Activated naive CD4-positive, alpha-beta T cell treated with anti-CD3 and anti-CD28 coated beads for 36 hours (primary cell): ENCODE measurements around the gene MAML3. TPM values are rescaled to one million over a fixed set of nuclear protein-coding genes. Genes with fewer than 3 reads are reported as not detected.

Experiments
- CTCF ChIA-PET: fragments of 350-600 bp; sonication (Branson Sonifier 250); formaldehyde crosslinking; loops from one replicate; lab custom pipeline; 2021; ENCODE audit warnings: antibody characterized with exemption; lab: Charles Lee
- DNase-seq: peaks from one replicate; pipeline ENCODE4 v3.0.0-alpha.2; 2020
- H3K27ac Mint-ChIP-seq: one replicate; pipeline ENCODE4 v1.8.0; 2021; ENCODE audit warnings: mild to moderate bottlenecking, mixed read lengths
- H3K27me3 Mint-ChIP-seq: one replicate; pipeline ENCODE4 v1.8.0; 2021; ENCODE audit warnings: low read depth, mixed read lengths
- H3K36me3 Mint-ChIP-seq: one replicate; pipeline ENCODE4 v1.8.0; 2021; ENCODE audit warnings: low read depth, mixed read lengths
- H3K4me1 Mint-ChIP-seq: one replicate; pipeline ENCODE4 v1.8.0; 2021; ENCODE audit warnings: low read depth, mixed read lengths
- H3K4me3 Mint-ChIP-seq: one replicate; pipeline ENCODE4 v1.8.0; 2021; ENCODE audit warnings: mild to moderate bottlenecking, moderate library complexity, mixed read lengths
- H3K9me3 Mint-ChIP-seq: one replicate; pipeline ENCODE4 v1.8.0; 2021; ENCODE audit warnings: mixed read lengths
- intact Hi-C: fragments of 100-400 bp; cut with micrococcal nuclease; formaldehyde crosslinking; loops from one replicate; pipeline ENCODE4 v1.15.1; 2023
- total RNA-seq, 2 experiments: library from RNA; stranded (reverse); gene quantifications; one replicate each; pipeline ENCODE4 v1.2.3, GENCODE V29; 2021

Gene MAML3
- total RNA-seq, 2 experiments from 2014 or later = 0.52 to 0.76 TPM

- Mint-ChIP-seq H3K4me1 (peaks cover 26% of the 10 kb centered on the region), H3K27me3 (peaks cover 2% of the 10 kb centered on the region)
- CTCF ChIA-PET = no interaction called here
Observed at GRCh38 chr4:140046543-140046942, 107.4 kb downstream of the MAML3 start.

GRCh38 chr4:140046016-140046415 is 108.0 kb downstream of the MAML3 start:
- intact Hi-C loops = loop anchor here (5.0 kb wide), 1 partner anchor 144 kb away; no protein-coding TSS in a partner anchor
- no peak for DNase-seq
- H3K27me3 Mint-ChIP-seq = peaks cover 2% of the 10 kb centered on the region
- H3K9me3 Mint-ChIP-seq = no peaks in the 10 kb centered on the region
- peaks cover 26% of the 10 kb centered on the region for H3K4me1 Mint-ChIP-seq
- no peak overlapping the region for H3K4me3 Mint-ChIP-seq
- H3K36me3 Mint-ChIP-seq = no peaks in the 10 kb centered on the region
- no peak overlapping the region for H3K27ac Mint-ChIP-seq
- CTCF ChIA-PET = no interaction called here

More at GRCh38 chr4:140046543-140046942, 107.4 kb downstream of the MAML3 start:
- Mint-ChIP-seq H3K27ac (no peak overlapping the region), H3K4me3 (no peak overlapping the region), H3K9me3 (no peaks in the 10 kb centered on the region), H3K36me3 (no peaks in the 10 kb centered on the region)
- intact Hi-C loops = loop anchor here (5.0 kb wide), 1 partner anchor 144 kb away; no protein-coding TSS in a partner anchor
- no peak for DNase-seq

- intact Hi-C loops = no loop called here
- H3K9me3 Mint-ChIP-seq = no peaks in the 10 kb centered on the region
- H3K36me3 Mint-ChIP-seq = no peaks in the 10 kb centered on the region
- H3K27ac Mint-ChIP-seq = no peak overlapping the region
- CTCF ChIA-PET = no interaction called here
- peaks cover 2% of the 10 kb centered on the region for H3K27me3 Mint-ChIP-seq
- DNase-seq = no peak
- no peak overlapping the region for H3K4me3 Mint-ChIP-seq
- peaks cover 16% of the 10 kb centered on the region for H3K4me1 Mint-ChIP-seq
Observed at GRCh38 chr4:140044337-140044902, 109.6 kb downstream of the MAML3 start.

GRCh38 chr4:140042634-140043033 is 111.3 kb downstream of the MAML3 start:
- Mint-ChIP-seq H3K9me3 (no peaks in the 10 kb centered on the region), H3K4me3 (no peak overlapping the region), H3K4me1 (peaks cover 9% of the 10 kb centered on the region), H3K27me3 (peaks cover 2% of the 10 kb centered on the region), H3K36me3 (no peaks in the 10 kb centered on the region), H3K27ac (no peak overlapping the region)
- DNase-seq = no peak
- intact Hi-C loops = no loop called here
- CTCF ChIA-PET = no interaction called here

- no peak overlapping the region for H3K27ac Mint-ChIP-seq
- H3K9me3 Mint-ChIP-seq = no peaks in the 10 kb centered on the region
- H3K27me3 Mint-ChIP-seq = peaks cover under 1% of the 10 kb centered on the region
- no peak overlapping the region for H3K4me3 Mint-ChIP-seq
- intact Hi-C loops = no loop called here
- DNase-seq = no peak
- CTCF ChIA-PET = interaction anchor here (1.2 kb wide), 1 partner anchor 8 kb away, joined by 3 read pairs; no protein-coding TSS in a partner anchor
- no peaks in the 10 kb centered on the region for H3K36me3 Mint-ChIP-seq
- H3K4me1 Mint-ChIP-seq = peaks cover 11% of the 10 kb centered on the region
Observed at GRCh38 chr4:140038031-140038533, 115.9 kb downstream of the MAML3 start.

- Mint-ChIP-seq H3K36me3 (no peaks in the 10 kb centered on the region), H3K4me3 (no peak overlapping the region), H3K9me3 (no peaks in the 10 kb centered on the region), H3K27ac (no peak overlapping the region), H3K27me3 (peaks cover 5% of the 10 kb centered on the region), H3K4me1 (peaks cover 8% of the 10 kb centered on the region)
- DNase-seq = no peak
- intact Hi-C loops = no loop called here
- CTCF ChIA-PET = interaction anchor here (0.7 to 1.2 kb wide), 2 partner anchors 8 to 83 kb away, joined by 3 read pairs; no protein-coding TSS in a partner anchor
Observed at GRCh38 chr4:140037353-140038030, 116.5 kb downstream of the MAML3 start.

- Mint-ChIP-seq H3K4me1 (no peaks in the 10 kb centered on the region), H3K27me3 (peaks cover 5% of the 10 kb centered on the region), H3K27ac (no peak overlapping the region), H3K4me3 (no peak overlapping the region), H3K36me3 (no peaks in the 10 kb centered on the region), H3K9me3 (no peaks in the 10 kb centered on the region)
- no peak for DNase-seq
- CTCF ChIA-PET = no interaction called here
- intact Hi-C loops = no loop called here
Observed at GRCh38 chr4:140031706-140032105, 122.3 kb downstream of the MAML3 start.

GRCh38 chr4:140031061-140031460 is 122.9 kb downstream of the MAML3 start:
- intact Hi-C loops = no loop called here

GRCh38 chr4:140028676-140029517 is 125.1 kb downstream of the MAML3 start:
- Mint-ChIP-seq H3K9me3 (no peaks in the 10 kb centered on the region), H3K27me3 (peaks cover 5% of the 10 kb centered on the region), H3K4me3 (no peak overlapping the region), H3K27ac (no peak overlapping the region), H3K4me1 (no peaks in the 10 kb centered on the region), H3K36me3 (no peaks in the 10 kb centered on the region)
- no peak for DNase-seq
- intact Hi-C loops = no loop called here
- CTCF ChIA-PET = interaction anchor here (0.6 to 1.2 kb wide), 3 partner anchors 9 to 295 kb away, joined by 3 read pairs; no protein-coding TSS in a partner anchor

More at GRCh38 chr4:140031061-140031460, 122.9 kb downstream of the MAML3 start:
- H3K4me3 Mint-ChIP-seq = no peak overlapping the region
- no peaks in the 10 kb centered on the region for H3K4me1 Mint-ChIP-seq
- no peaks in the 10 kb centered on the region for H3K9me3 Mint-ChIP-seq
- no peak overlapping the region for H3K27ac Mint-ChIP-seq
- no peaks in the 10 kb centered on the region for H3K36me3 Mint-ChIP-seq
- peaks cover 5% of the 10 kb centered on the region for H3K27me3 Mint-ChIP-seq
- no peak for DNase-seq
- CTCF ChIA-PET = no interaction called here

GRCh38 chr4:140028101-140028500 is 125.9 kb downstream of the MAML3 start:
- intact Hi-C loops = no loop called here
- H3K27me3 Mint-ChIP-seq = peaks cover 4% of the 10 kb centered on the region
- no peak overlapping the region for H3K4me3 Mint-ChIP-seq
- no peaks in the 10 kb centered on the region for H3K4me1 Mint-ChIP-seq
- DNase-seq = no peak
- no peaks in the 10 kb centered on the region for H3K9me3 Mint-ChIP-seq
- CTCF ChIA-PET = interaction anchor here (1.0 kb wide), 1 partner anchor 294 kb away, joined by 3 read pairs; no protein-coding TSS in a partner anchor
- no peaks in the 10 kb centered on the region for H3K36me3 Mint-ChIP-seq
- no peak overlapping the region for H3K27ac Mint-ChIP-seq

- DNase-seq = no peak
- Mint-ChIP-seq H3K27ac (no peak overlapping the region), H3K27me3 (no peaks in the 10 kb centered on the region), H3K4me3 (no peak overlapping the region), H3K36me3 (no peaks in the 10 kb centered on the region), H3K4me1 (no peaks in the 10 kb centered on the region), H3K9me3 (no peaks in the 10 kb centered on the region)
- CTCF ChIA-PET = no interaction called here
- intact Hi-C loops = no loop called here
Observed at GRCh38 chr4:140027101-140027500, 126.9 kb downstream of the MAML3 start.

GRCh38 chr4:140025470-140025869 is 128.5 kb downstream of the MAML3 start:
- no peaks in the 10 kb centered on the region for H3K4me1 Mint-ChIP-seq
- DNase-seq = no peak
- intact Hi-C loops = no loop called here
- no peaks in the 10 kb centered on the region for H3K36me3 Mint-ChIP-seq
- no peaks in the 10 kb centered on the region for H3K9me3 Mint-ChIP-seq
- H3K4me3 Mint-ChIP-seq = no peak overlapping the region
- no peak overlapping the region for H3K27ac Mint-ChIP-seq
- CTCF ChIA-PET = interaction anchor here (0.6 kb wide), 1 partner anchor 34 kb away, joined by 3 read pairs; no protein-coding TSS in a partner anchor
- H3K27me3 Mint-ChIP-seq = no peaks in the 10 kb centered on the region
